NB4 (cell line): Measurements from ENCODE around the gene SMYD3.

Experiments used
- DNase-seq: peaks from one replicate; pipeline ENCODE4 v3.0.0; 2010; ENCODE audit warnings: low read depth
- H3K4me3 ChIP-seq: one replicate; pipeline ENCODE4 v1.5.1; 2011; ENCODE audit warnings: mild to moderate bottlenecking, low read depth, low read length, moderate library complexity
- MYC ChIP-seq: IDR thresholded peaks from 2 replicates; pipeline ENCODE4 v1.6.1; 2011; ENCODE audit warnings: low read depth, low read length
- POLR2A ChIP-seq: IDR thresholded peaks from 2 replicates; pipeline ENCODE4 v1.6.1; 2011; ENCODE audit warnings: mild to moderate bottlenecking; ENCODE audit not compliant: insufficient read length; ENCODE audit errors: extremely low read depth
- TF ChIP-seq, protein P1 (sequence below): IDR thresholded peaks from one replicate; pipeline ENCODE4 v1.5.1; 2012; ENCODE audit warnings: low read depth, low read length
- TF ChIP-seq, protein P2 (sequence below): IDR thresholded peaks from 2 replicates; pipeline ENCODE4 v1.6.1; 2011; ENCODE audit warnings: low read depth, low read length

SMYD3 gene

DNA sequence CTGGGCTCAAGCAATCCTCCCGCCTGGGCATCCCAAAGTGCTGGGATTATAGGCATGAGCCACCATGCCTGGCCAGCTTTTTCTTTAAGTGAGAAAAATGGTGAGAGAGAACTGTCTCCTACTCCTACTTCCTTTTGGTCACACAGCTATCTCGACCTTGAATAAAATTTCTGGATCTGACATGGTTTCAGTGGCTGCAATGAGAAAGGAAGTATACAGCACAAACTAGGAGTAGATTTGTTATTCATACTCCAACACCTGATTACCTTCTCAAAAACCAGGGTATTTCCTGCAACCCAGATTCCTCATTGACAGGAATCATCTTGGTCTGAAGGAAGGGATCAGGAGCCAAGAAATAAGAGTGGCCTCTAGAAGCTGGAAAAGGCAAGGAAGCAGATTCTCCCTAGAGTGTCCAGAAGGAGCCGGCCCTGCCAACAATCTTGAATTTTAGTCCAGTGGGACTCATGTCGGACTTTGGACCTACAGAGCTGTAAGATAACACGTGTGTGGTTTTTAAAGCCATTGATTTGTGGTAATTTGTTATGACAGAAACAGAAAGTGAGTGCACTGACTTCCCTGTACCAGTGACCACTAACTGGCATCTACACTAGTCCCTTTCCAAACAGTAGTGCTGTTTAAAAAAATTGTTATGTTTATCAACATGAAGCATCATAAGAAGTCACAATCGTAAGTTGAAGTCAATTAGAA is 516.6 kb downstream of the SMYD3 start:
- DNase-seq, result no peak
- no peak for TF ChIP-seq POLR2A
- TF ChIP-seq, protein P1, sequence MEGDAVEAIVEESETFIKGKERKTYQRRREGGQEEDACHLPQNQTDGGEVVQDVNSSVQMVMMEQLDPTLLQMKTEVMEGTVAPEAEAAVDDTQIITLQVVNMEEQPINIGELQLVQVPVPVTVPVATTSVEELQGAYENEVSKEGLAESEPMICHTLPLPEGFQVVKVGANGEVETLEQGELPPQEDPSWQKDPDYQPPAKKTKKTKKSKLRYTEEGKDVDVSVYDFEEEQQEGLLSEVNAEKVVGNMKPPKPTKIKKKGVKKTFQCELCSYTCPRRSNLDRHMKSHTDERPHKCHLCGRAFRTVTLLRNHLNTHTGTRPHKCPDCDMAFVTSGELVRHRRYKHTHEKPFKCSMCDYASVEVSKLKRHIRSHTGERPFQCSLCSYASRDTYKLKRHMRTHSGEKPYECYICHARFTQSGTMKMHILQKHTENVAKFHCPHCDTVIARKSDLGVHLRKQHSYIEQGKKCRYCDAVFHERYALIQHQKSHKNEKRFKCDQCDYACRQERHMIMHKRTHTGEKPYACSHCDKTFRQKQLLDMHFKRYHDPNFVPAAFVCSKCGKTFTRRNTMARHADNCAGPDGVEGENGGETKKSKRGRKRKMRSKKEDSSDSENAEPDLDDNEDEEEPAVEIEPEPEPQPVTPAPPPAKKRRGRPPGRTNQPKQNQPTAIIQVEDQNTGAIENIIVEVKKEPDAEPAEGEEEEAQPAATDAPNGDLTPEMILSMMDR, result no peak
- TF ChIP-seq, protein P2, sequence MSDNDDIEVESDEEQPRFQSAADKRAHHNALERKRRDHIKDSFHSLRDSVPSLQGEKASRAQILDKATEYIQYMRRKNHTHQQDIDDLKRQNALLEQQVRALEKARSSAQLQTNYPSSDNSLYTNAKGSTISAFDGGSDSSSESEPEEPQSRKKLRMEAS, result no peak
- no peak for TF ChIP-seq MYC
- no peak overlapping the region for H3K4me3 ChIP-seq

DNA sequence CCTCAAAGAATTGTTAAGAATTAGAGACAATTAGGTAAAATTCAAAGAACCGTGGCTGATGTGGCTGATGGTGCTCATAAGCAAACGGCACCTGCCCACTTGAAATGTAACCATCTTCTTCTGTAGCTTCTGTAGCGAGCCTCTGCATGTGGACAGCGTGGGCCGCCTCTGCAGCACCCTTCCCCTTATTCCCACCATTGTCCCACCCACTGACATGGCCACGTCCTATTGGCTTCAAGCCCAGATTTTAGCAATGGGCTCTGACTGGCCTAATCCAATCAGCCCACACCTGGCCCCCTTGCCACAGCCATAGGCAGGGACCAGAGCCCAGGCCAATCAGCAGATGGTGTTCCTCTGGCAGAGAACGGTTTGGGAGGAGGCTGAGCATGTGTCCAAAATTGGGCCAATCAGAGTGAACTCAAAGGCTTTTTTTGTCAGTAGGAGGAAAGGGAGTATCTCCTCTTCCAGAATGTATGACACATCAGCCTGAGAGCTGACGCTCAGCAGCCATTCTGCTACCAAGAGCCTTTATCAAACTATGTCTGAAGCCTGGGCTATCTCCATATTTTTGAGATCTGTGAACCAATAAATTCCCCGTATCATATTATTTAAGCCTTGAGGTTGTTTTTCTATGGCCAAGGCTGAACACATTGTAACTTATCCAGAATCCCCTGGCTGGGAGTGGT is 518.5 kb downstream of the SMYD3 start:
- TF ChIP-seq, protein P1, result no peak
- TF ChIP-seq MYC, result no peak
- no peak for TF ChIP-seq POLR2A
- TF ChIP-seq, protein P2, result no peak
- H3K4me3 ChIP-seq, result no peak overlapping the region
- DNase-seq, result no peak

DNA sequence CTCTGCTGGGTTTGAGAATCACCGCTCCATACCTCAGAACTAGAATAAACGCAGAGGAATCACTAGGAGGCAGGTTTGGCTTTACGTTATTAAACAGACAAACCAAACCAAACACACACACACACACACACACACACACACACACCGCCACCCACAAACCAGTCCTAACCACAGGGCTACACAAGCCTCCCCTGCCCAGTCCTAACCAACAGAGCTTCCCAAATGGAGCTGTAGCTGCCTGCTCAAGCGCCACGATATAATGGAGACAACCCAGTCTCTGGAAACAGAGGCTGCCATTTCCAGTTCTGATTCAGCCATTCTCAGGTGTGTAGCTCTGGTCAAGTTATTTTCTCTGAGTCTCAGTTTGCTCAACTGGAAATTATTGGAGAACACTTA is 519.1 kb downstream of the SMYD3 start:
- TF ChIP-seq MYC (no peak), POLR2A (no peak)
- TF ChIP-seq, protein P1, result no peak
- TF ChIP-seq, protein P2, result no peak
- no peak for DNase-seq
- H3K4me3 ChIP-seq, result no peak overlapping the region

DNA sequence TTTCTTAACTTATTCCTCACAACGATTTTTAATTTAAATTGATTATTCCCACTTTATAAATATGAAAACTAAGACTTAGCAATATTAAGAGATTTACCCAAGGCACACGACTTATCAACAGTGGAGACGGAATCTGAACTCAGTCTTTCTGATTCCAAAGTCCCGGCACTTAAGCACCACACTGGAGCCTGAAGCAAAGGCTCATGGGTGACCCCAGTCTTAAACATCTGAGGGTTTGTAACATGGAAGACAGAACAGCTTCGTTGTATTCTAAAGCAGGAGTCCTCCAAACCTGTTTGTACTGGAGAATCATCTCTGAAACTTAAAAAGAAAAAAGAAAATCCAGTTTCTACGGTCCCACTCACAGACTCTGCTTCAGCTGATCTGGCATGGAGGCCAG is 519.5 kb downstream of the SMYD3 start:
- no peak for TF ChIP-seq POLR2A
- TF ChIP-seq, protein P1, result no peak
- TF ChIP-seq MYC, result no peak
- TF ChIP-seq, protein P2, result no peak
- DNase-seq, result no peak
- no peak overlapping the region for H3K4me3 ChIP-seq

DNA sequence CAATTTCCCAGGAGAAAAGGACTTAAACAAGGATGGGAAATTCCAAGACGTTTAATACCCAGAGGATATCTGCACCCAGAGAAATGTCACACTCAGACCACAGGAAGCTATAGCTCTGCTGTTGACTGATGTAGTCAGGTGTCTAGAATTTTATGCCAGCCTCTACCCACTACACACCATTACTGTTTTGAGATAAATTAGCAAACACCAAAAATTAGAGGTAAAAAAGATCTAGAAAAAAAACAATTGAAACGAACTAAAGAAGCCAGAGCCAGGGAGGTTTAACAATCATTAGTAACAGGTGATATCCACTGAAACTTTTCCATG is 519.9 kb downstream of the SMYD3 start:
- no peak overlapping the region for H3K4me3 ChIP-seq
- no peak for DNase-seq
- TF ChIP-seq MYC (no peak), POLR2A (no peak)
- TF ChIP-seq, protein P1, result no peak
- TF ChIP-seq, protein P2, result no peak
